ENCODE measurements around the gene MIF4GD. TPM values are rescaled to one million over a fixed set of nuclear protein-coding genes. Genes with fewer than 3 reads are reported as not detected.

Gene MIF4GD
- total RNA-seq: 19.1 and 26.5 TPM in 2 replicates

- TF ChIP-seq CTCF (conservative IDR thresholded peaks at IDR 0.05; ENCODE audit: low read depth, low read length): no peak
These were observed at the start of gene MIF4GD for GRCh38 chr17:75270966-75271232. Gene MIF4GD, minus strand, starts transcription at chr17:75271231. Its CDS starts 1,036 bp downstream, at chr17:75270195.

GRCh38 chr17:75319904-75320691 is 49.1 kb upstream of the MIF4GD start:
- TF ChIP-seq CTCF (conservative IDR thresholded peaks at IDR 0.05; ENCODE audit: low read depth, low read length): no peak
- H3K4me3 ChIP-seq (ENCODE audit: low read depth, low read length): no peak overlapping the region
- no peak for DNase-seq (ENCODE audit: low read depth)

More at GRCh38 chr17:75270966-75271232, at the start of gene MIF4GD:
- DNase-seq (ENCODE audit: low read depth): no peak
- peak within 1 kb of the TSS; percentile 83 for H3K4me3 ChIP-seq (ENCODE audit: low read depth, low read length)

GRCh38 chr17:75318615-75319222 is 47.7 kb upstream of the MIF4GD start:
- no peak overlapping the region for H3K4me3 ChIP-seq (ENCODE audit: low read depth, low read length)
- no peak for TF ChIP-seq CTCF (conservative IDR thresholded peaks at IDR 0.05; ENCODE audit: low read depth, low read length)
- DNase-seq (ENCODE audit: low read depth): no peak

- H3K4me3 ChIP-seq (ENCODE audit: low read depth, low read length): no peak overlapping the region
- TF ChIP-seq CTCF (conservative IDR thresholded peaks at IDR 0.05; ENCODE audit: low read depth, low read length): no peak
- no peak for DNase-seq (ENCODE audit: low read depth)
These were observed 47.2 kb upstream of the MIF4GD start for GRCh38 chr17:75318211-75318610.

- no peak overlapping the region for H3K4me3 ChIP-seq (ENCODE audit: low read depth, low read length)
- no peak for TF ChIP-seq CTCF (conservative IDR thresholded peaks at IDR 0.05; ENCODE audit: low read depth, low read length)
- DNase-seq (ENCODE audit: low read depth): no peak
These were observed 46.6 kb upstream of the MIF4GD start for GRCh38 chr17:75317671-75318070.

GRCh38 chr17:75316253-75316652 is 45.2 kb upstream of the MIF4GD start:
- no peak overlapping the region for H3K4me3 ChIP-seq (ENCODE audit: low read depth, low read length)
- no peak for DNase-seq (ENCODE audit: low read depth)

More at GRCh38 chr17:75316253-75316652, 45.2 kb upstream of the MIF4GD start:
- no peak for TF ChIP-seq CTCF (conservative IDR thresholded peaks at IDR 0.05; ENCODE audit: low read depth, low read length)
